ENCODE results near the gene LSM7. TPM values are rescaled to one million over a fixed set of nuclear protein-coding genes. Genes with fewer than 3 reads are reported as not detected.

Gene LSM7
- total RNA-seq, 1 donor from 2014 or later: 76.2 TPM

DNA sequence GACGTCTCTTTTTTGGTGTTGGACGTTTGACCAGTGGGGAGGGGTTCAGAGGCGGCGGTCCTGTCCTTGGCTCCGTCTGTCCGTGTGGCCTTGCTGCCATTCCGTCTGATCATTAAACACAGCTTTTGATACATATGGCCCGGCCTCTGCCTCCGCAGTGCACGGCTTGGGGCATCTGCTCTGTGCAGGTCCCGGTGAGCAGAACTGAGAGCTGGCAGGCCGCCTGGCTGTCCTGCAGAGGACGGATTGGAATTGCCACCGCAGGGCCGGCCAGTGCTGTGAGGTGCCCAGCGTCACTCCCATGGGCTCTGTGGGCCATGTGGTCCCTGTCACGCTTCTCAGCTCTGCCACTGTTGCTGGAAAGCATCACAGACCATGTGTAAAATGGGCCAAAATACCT is 26.3 kb upstream of the LSM7 start:
- H3K27ac Mint-ChIP-seq (ENCODE audit: unreplicated experiment): no peak overlapping the region
- peaks cover 9% of the 10 kb centered on the region for H3K27me3 Mint-ChIP-seq (ENCODE audit: low read depth)
- H3K36me3 Mint-ChIP-seq (ENCODE audit: low read depth): peaks cover 1% of the 10 kb centered on the region
- no peak overlapping the region for H3K4me3 Mint-ChIP-seq (ENCODE audit: unreplicated experiment)
- H3K9me3 Mint-ChIP-seq (ENCODE audit: low read depth): no peaks in the 10 kb centered on the region
- TF ChIP-seq CTCF (IDR thresholded peaks at IDR 0.05): no peak
- H3K4me1 Mint-ChIP-seq (ENCODE audit: low read depth): no peaks in the 10 kb centered on the region
- no peak for DNase-seq (ENCODE audit: low spot score)

DNA sequence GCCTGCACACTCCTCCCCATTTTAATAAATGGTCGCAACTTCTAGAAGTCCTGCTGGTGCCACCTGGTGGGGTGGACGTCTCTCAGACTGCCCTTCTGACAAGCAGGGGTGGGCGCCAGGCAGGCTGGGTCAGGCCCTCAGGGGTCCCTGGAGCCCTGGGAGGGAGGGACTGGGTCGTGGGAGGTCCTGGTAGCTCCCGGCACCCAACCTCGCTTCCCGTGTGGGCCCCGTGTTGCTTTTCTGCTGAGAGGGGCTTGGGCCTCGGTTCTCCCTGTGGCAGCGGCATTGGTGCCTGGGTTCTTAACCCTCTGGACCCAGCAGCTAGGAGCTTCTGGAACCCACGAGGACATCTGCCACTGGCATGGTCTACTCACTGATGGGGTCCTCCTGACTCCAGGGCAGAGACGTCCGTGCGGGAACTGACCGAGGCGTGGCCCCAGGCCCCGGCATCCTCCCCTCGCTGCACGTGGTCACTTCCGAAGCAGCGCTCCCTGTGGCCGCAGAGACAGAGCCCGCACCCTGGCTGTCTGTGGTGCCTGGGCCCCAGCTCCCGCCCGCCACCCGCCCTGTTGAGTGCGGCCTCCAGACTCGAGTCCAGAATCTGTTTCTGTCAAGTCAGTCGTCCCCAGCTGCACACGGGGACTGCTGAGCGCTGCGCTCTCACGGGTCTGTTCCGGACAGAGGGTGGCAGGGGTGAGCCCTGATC is 25.7 kb upstream of the LSM7 start:
- no peaks in the 10 kb centered on the region for H3K9me3 Mint-ChIP-seq (ENCODE audit: low read depth)
- H3K4me3 Mint-ChIP-seq (ENCODE audit: unreplicated experiment): no peak overlapping the region
- H3K27me3 Mint-ChIP-seq (ENCODE audit: low read depth): peaks cover 6% of the 10 kb centered on the region
- DNase-seq (ENCODE audit: low spot score): no peak
- no peak overlapping the region for H3K27ac Mint-ChIP-seq (ENCODE audit: unreplicated experiment)
- H3K4me1 Mint-ChIP-seq (ENCODE audit: low read depth): no peaks in the 10 kb centered on the region
- peaks cover 1% of the 10 kb centered on the region for H3K36me3 Mint-ChIP-seq (ENCODE audit: low read depth)
- no peak for TF ChIP-seq CTCF (IDR thresholded peaks at IDR 0.05)

DNA sequence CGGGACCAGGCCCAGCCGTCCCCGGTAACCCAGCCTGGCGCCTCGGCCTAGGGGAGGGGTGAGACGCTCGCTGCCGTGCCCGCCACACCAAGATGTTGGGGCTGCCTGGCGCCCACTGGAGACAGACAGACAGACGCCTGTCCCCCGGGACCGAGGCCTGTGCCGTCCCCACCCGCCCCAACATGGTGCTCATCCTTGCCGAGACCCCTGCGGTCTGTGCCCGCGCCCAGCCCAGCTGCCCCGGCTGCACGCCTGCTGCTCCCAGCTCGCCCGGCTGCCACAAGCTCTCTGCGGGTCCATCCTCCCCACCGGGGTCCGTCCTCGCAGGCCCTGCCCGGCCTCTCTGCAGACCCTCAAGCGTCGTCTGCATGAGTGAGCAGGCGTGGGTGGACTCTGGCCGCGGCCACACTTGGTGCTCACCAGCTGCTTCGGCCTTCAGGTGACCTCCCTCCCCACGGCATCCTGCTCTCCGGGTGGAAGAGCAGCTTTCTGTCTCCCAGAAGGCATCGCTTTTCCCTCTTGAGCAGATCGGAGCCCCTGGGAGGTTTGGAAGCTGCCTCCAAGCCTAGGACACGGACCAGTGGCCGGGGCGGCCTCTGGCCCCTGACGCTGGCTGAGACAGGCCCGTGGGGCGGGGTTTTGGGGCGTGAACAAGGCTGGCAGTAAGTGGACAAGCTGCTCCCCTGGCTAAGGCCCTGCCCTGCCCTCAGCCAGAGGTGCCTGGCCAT is 24.9 kb upstream of the LSM7 start:
- H3K27me3 Mint-ChIP-seq (ENCODE audit: low read depth): no peaks in the 10 kb centered on the region
- H3K9me3 Mint-ChIP-seq (ENCODE audit: low read depth): no peaks in the 10 kb centered on the region
- no peak overlapping the region for H3K4me3 Mint-ChIP-seq (ENCODE audit: unreplicated experiment)
- peak; percentile 94 for DNase-seq (ENCODE audit: low spot score)
- H3K27ac Mint-ChIP-seq (ENCODE audit: unreplicated experiment): no peak overlapping the region
- no peak for TF ChIP-seq CTCF (IDR thresholded peaks at IDR 0.05)
- peaks cover 1% of the 10 kb centered on the region for H3K36me3 Mint-ChIP-seq (ENCODE audit: low read depth)
- no peaks in the 10 kb centered on the region for H3K4me1 Mint-ChIP-seq (ENCODE audit: low read depth)

GRCh38 chr19:2352121-2352520 is 23.7 kb upstream of the LSM7 start:
- Mint-ChIP-seq H3K27me3 (ENCODE audit: low read depth) (no peaks in the 10 kb centered on the region), H3K4me3 (ENCODE audit: unreplicated experiment) (no peak overlapping the region), H3K4me1 (ENCODE audit: low read depth) (no peaks in the 10 kb centered on the region), H3K9me3 (ENCODE audit: low read depth) (no peaks in the 10 kb centered on the region), H3K27ac (ENCODE audit: unreplicated experiment) (no peak overlapping the region), H3K36me3 (ENCODE audit: low read depth) (peaks cover under 1% of the 10 kb centered on the region)
- no peak for DNase-seq (ENCODE audit: low spot score)
- no peak for TF ChIP-seq CTCF (IDR thresholded peaks at IDR 0.05)

DNA sequence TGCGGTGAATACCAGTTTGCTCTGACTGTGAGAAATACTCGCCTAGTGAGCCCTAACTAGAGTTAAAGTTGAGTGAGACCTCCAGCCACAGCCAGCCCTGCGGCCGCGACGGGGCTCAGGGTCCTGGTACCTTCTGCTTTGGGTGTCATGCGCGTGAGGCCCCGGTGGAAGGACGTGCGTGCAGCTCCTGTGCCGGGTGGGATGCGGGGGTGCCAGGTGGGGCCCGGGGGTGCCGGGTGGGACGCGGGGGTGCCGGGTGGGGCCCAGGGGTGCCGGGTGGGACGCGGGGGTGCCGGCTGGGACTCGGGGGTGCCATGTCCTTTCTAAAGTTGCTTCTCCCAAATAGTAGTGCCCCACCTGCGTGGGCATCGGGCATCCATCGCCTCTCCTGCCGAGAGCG is 23.2 kb upstream of the LSM7 start:
- H3K4me1 Mint-ChIP-seq (ENCODE audit: low read depth): no peaks in the 10 kb centered on the region
- no peak for DNase-seq (ENCODE audit: low spot score)
- no peaks in the 10 kb centered on the region for H3K27me3 Mint-ChIP-seq (ENCODE audit: low read depth)
- H3K36me3 Mint-ChIP-seq (ENCODE audit: low read depth): no peaks in the 10 kb centered on the region
- no peak overlapping the region for H3K27ac Mint-ChIP-seq (ENCODE audit: unreplicated experiment)
- H3K4me3 Mint-ChIP-seq (ENCODE audit: unreplicated experiment): no peak overlapping the region
- no peak for TF ChIP-seq CTCF (IDR thresholded peaks at IDR 0.05)
- H3K9me3 Mint-ChIP-seq (ENCODE audit: low read depth): no peaks in the 10 kb centered on the region

Data from chondrocyte (in vitro differentiated cells).